NCI-H82 (cell line): ENCODE measurements around the gene TNIP1.

ENCODE experiments used
- DNase-seq: peaks from one replicate; lab custom pipeline; 2025; lab: John Stamatoyannopoulos, UW

Gene TNIP1

GRCh38 chr5:151022511-151023018 is 58.3 kb downstream of the TNIP1 start:
- DNase-seq, result no peak

- DNase-seq, result peak; percentile 24
Observed at GRCh38 chr5:151021746-151022145, 59.1 kb downstream of the TNIP1 start.

- peak; percentile 71 for DNase-seq
Observed at GRCh38 chr5:151020304-151021110, 60.3 kb downstream of the TNIP1 start, which contains the start of gene GPX3. Gene GPX3 (plus strand): TSS chr5:151020591. CDS start chr5:151020655, 64 bp downstream.

GRCh38 chr5:151019331-151019730 is 61.5 kb downstream of the TNIP1 start:
- peak; percentile 33 for DNase-seq

- no peak for DNase-seq
Observed at GRCh38 chr5:151018846-151019245, 62.0 kb downstream of the TNIP1 start.

GRCh38 chr5:151017897-151018296 is 62.9 kb downstream of the TNIP1 start:
- no peak for DNase-seq

- no peak for DNase-seq
Observed at GRCh38 chr5:151016700-151017099, 64.1 kb downstream of the TNIP1 start.

- no peak for DNase-seq
Observed at GRCh38 chr5:151015974-151016587, 64.8 kb downstream of the TNIP1 start.

GRCh38 chr5:151014680-151015343 is 66.0 kb downstream of the TNIP1 start:
- no peak for DNase-seq

- no peak for DNase-seq
Observed at GRCh38 chr5:151012862-151013261, 68.0 kb downstream of the TNIP1 start.

- DNase-seq, result no peak
Observed at GRCh38 chr5:151008906-151009305, 71.9 kb downstream of the TNIP1 start.

GRCh38 chr5:151008210-151008491 is 72.7 kb downstream of the TNIP1 start:
- DNase-seq, result no peak

GRCh38 chr5:151007430-151008209 is 73.2 kb downstream of the TNIP1 start:
- DNase-seq, result no peak

GRCh38 chr5:151006704-151007334 is 74.0 kb downstream of the TNIP1 start:
- no peak for DNase-seq

GRCh38 chr5:151005950-151006576 is 74.8 kb downstream of the TNIP1 start:
- DNase-seq, result peak; percentile 61

- DNase-seq, result peak; percentile 61
Observed at GRCh38 chr5:151005187-151005949, 75.5 kb downstream of the TNIP1 start.

- no peak for DNase-seq
Observed at GRCh38 chr5:151004499-151004898, 76.3 kb downstream of the TNIP1 start.

- no peak for DNase-seq
Observed at GRCh38 chr5:151003503-151003860, 77.4 kb downstream of the TNIP1 start.

- DNase-seq, result peak; percentile 41
Observed at GRCh38 chr5:151002681-151003502, 77.9 kb downstream of the TNIP1 start.

- peak; percentile 74 for DNase-seq
Observed at GRCh38 chr5:151002250-151002649, 78.6 kb downstream of the TNIP1 start.
